Sigmoid colon (tissue), 7 donors: Measurements from ENCODE around the gene SBF2. TPM values are rescaled to one million over a fixed set of nuclear protein-coding genes. Genes with fewer than 3 reads are reported as not detected.

ENCODE experiments used
- DNase-seq: peaks from one replicate; pipeline ENCODE4 v3.0.0-alpha.2; 2019
- H3K27ac ChIP-seq, 4 donors: fragments of 200-600 bp; sonication (generic); one replicate each; pipeline ENCODE4 v1.5.1; 2016 to 2019; ENCODE audit warnings: mild to moderate bottlenecking in 1 of 4
- H3K27me3 ChIP-seq, 3 donors: fragments of 200-600 bp; sonication (generic); one replicate each; pipeline ENCODE4 v1.5.1; 2019; ENCODE audit warnings: mild to moderate bottlenecking in 1 of 3
- H3K36me3 ChIP-seq, 4 donors: fragments of 200-600 bp; sonication (generic); one replicate each; pipeline ENCODE4 v1.5.1; 2016 to 2019
- H3K4me1 ChIP-seq, 4 donors: fragments of 200-600 bp; sonication (generic); one replicate each; pipeline ENCODE4 v1.5.1; 2017 to 2019
- H3K4me3 ChIP-seq, 4 donors: fragments of 200-600 bp; sonication (generic); one replicate each; pipeline ENCODE4 v1.5.1; 2017 to 2019; ENCODE audit warnings: mild to moderate bottlenecking in 2 of 4, moderate library complexity in 1 of 4
- H3K9me3 ChIP-seq, 4 donors: fragments of 200-600 bp in 3 of 4; sonication (generic) in 3 of 4; one replicate each; pipeline versions ENCODE4 v1.5.1 to v1.6.1; 2013 to 2019
- CTCF ChIP-seq, 4 experiments: fragments of 450-650 bp in 3 of 4; fragments of 200-600 bp in 1 of 4; IDR thresholded peaks; one replicate each; pipeline ENCODE4 v1.5.1; 2016 to 2019; ENCODE audit warnings: antibody characterized with exemption in 4 of 4, mild to moderate bottlenecking in 3 of 4, moderate library complexity in 2 of 4
- EP300 ChIP-seq, 4 donors: sonication (generic); formaldehyde crosslinking; IDR thresholded peaks; one replicate each; pipeline ENCODE4 v1.6.1; 2017; ENCODE audit warnings: antibody characterized with exemption in 4 of 4
- POLR2A ChIP-seq, 2 donors: fragments of 450-650 bp; IDR thresholded peaks; one replicate each; pipeline ENCODE4 v1.6.1; 2016; ENCODE audit warnings: antibody characterized with exemption in 2 of 2, mild to moderate bottlenecking in 2 of 2, moderate library complexity in 2 of 2
- POLR2AphosphoS5 ChIP-seq, 4 donors: sonication (generic); formaldehyde crosslinking; IDR thresholded peaks; one replicate each; pipeline ENCODE4 v1.6.1; 2017; ENCODE audit warnings: antibody characterized with exemption in 4 of 4
- whole genome bisulfite sequencing, 2 donors: extraction: QIAGEN DNeasy Blood & Tissue Kit; methylation state at CpG; one replicate each; pipeline ENCODE4 v1.1.7; 2013; 5-methylcytosine and 5-hydroxymethylcytosine counted together
- intact Hi-C: fragments of 100-400 bp; cut with DNase I; formaldehyde crosslinking; loops from one replicate; pipeline ENCODE4 v1.15.1; 2023
- polyA plus RNA-seq, 3 donors: library from polyadenylated mRNA; stranded (reverse); fragments of 200-250 nt; gene quantifications; one replicate each; pipeline ENCODE4 v1.2.3, GENCODE V29; 2013
- total RNA-seq, 4 donors: library from RNA; depleted of rRNA; stranded (reverse); fragments of >200 nt; gene quantifications; one replicate each; pipeline ENCODE4 v1.1.0, GENCODE V29; 2016
- donor health status: healthy with polysubstance abuse.
- donor health status: Bipolar disorder and iron deficiency.
- donor health status: healthy.

Gene SBF2
- total and polyA plus RNA-seq, 7 donors, result 9.5 to 67.5 (median 47.1) TPM

- intact Hi-C loops, result no loop called here
- Histone ChIP-seq H3K4me1 (peaks cover 0 to 3% (median 0%) of the 10 kb centered on the region in 4 donors), H3K4me3 (no peak overlapping the region), H3K9me3 (peaks cover 0 to 3% (median 0%) of the 10 kb centered on the region in 4 donors), H3K27ac (peak overlapping the region in 1 of 4 donors; percentile 32), H3K36me3 (peaks cover 0 to 2% (median 0%) of the 10 kb centered on the region in 4 donors), H3K27me3 (no peaks in the 10 kb centered on the region)
- WGBS, 2 donors, result 81 to 87% methylated on average over 1 of the region's 1 CpG
- DNase-seq, result no peak
- TF ChIP-seq EP300 (IDR thresholded peaks at IDR 0.05), result no peak
- TF ChIP-seq CTCF (IDR thresholded peaks at IDR 0.05), result no peak
- no peak for TF ChIP-seq POLR2AphosphoS5 (IDR thresholded peaks at IDR 0.05)
- TF ChIP-seq POLR2A (IDR thresholded peaks at IDR 0.05), result no peak
Measured at GRCh38 chr11:9875399-9875798, 418.6 kb downstream of the SBF2 start.

GRCh38 chr11:9874466-9874865 lies 419.6 kb downstream of the SBF2 start:
- H3K36me3 ChIP-seq, result peaks cover 0 to 4% (median 0%) of the 10 kb centered on the region in 4 donors
- intact Hi-C loops, result no loop called here
- TF ChIP-seq CTCF (IDR thresholded peaks at IDR 0.05), result no peak
- TF ChIP-seq POLR2AphosphoS5 (IDR thresholded peaks at IDR 0.05), result no peak
- no peak for TF ChIP-seq EP300 (IDR thresholded peaks at IDR 0.05)
- no peak for TF ChIP-seq POLR2A (IDR thresholded peaks at IDR 0.05)
- H3K27ac ChIP-seq, result no peak overlapping the region
- no peaks in the 10 kb centered on the region for H3K27me3 ChIP-seq
- no peak overlapping the region for H3K4me3 ChIP-seq
- peaks cover 0 to 3% (median 0%) of the 10 kb centered on the region in 4 donors for H3K4me1 ChIP-seq
- no peak for DNase-seq
- peaks cover 0 to 3% (median 0%) of the 10 kb centered on the region in 4 donors for H3K9me3 ChIP-seq

- Histone ChIP-seq H3K27ac (no peak overlapping the region), H3K27me3 (no peaks in the 10 kb centered on the region), H3K36me3 (peaks cover 0 to 4% (median 0%) of the 10 kb centered on the region in 4 donors), H3K4me3 (no peak overlapping the region), H3K4me1 (no peaks in the 10 kb centered on the region), H3K9me3 (peaks cover 0 to 3% (median 0%) of the 10 kb centered on the region in 4 donors)
- WGBS, 2 donors, result 92 to 97% methylated on average over 3 of the region's 3 CpGs
- intact Hi-C loops, result loop anchor here (10.0 kb wide), 1 partner anchor 106 kb away; no protein-coding TSS in a partner anchor
- no peak for TF ChIP-seq POLR2A (IDR thresholded peaks at IDR 0.05)
- TF ChIP-seq EP300 (IDR thresholded peaks at IDR 0.05), result no peak
- TF ChIP-seq POLR2AphosphoS5 (IDR thresholded peaks at IDR 0.05), result no peak
- TF ChIP-seq CTCF (IDR thresholded peaks at IDR 0.05), result no peak
- DNase-seq, result no peak
Measured at GRCh38 chr11:9868641-9869040, 425.4 kb downstream of the SBF2 start.

- WGBS, 2 donors, result 60 to 68% methylated on average over 2 of the region's 2 CpGs
- DNase-seq, result no peak
- Histone ChIP-seq H3K27me3 (no peaks in the 10 kb centered on the region), H3K4me1 (peaks cover 0 to 12% (median 7%) of the 10 kb centered on the region in 4 donors), H3K9me3 (no peaks in the 10 kb centered on the region), H3K36me3 (no peaks in the 10 kb centered on the region), H3K27ac (no peak overlapping the region), H3K4me3 (no peak overlapping the region)
- intact Hi-C loops, result loop anchor here (5.0 to 10.0 kb wide), 3 partner anchors 112 to 459 kb away; partner anchors contain the start of gene ADM
- no peak for TF ChIP-seq CTCF (IDR thresholded peaks at IDR 0.05)
- TF ChIP-seq POLR2AphosphoS5 (IDR thresholded peaks at IDR 0.05), result no peak
- TF ChIP-seq EP300 (IDR thresholded peaks at IDR 0.05), result no peak
- no peak for TF ChIP-seq POLR2A (IDR thresholded peaks at IDR 0.05)
Measured at GRCh38 chr11:9862981-9863380, 431.0 kb downstream of the SBF2 start.
